GM19397 (cell line): Measurements from ENCODE around the gene ENPP6.

Experiments
- ATAC-seq: cut with Tn5 transposase; IDR thresholded peaks from one replicate; pipeline ENCODE4 v1.9.1; 2021; ENCODE audit warnings: mild to moderate bottlenecking, moderate library complexity; ENCODE audit not compliant: unreplicated experiment

ENPP6 gene

GRCh38 chr4:184217634-184218033 is at the start of gene ENPP6:
Gene ENPP6 (minus strand): TSS chr4:184217873. CDS start chr4:184217819, 54 bp downstream.
- no peak for ATAC-seq

- ATAC-seq = no peak
These were observed 49.5 kb upstream of the ENPP6 start for GRCh38 chr4:184267206-184267608.

- ATAC-seq = no peak
These were observed 48.1 kb upstream of the ENPP6 start for GRCh38 chr4:184265546-184266351.

- ATAC-seq = no peak
These were observed 46.4 kb upstream of the ENPP6 start for GRCh38 chr4:184263910-184264732.

GRCh38 chr4:184263461-184263860 is 45.8 kb upstream of the ENPP6 start:
- ATAC-seq = no peak

GRCh38 chr4:184262901-184263300 is 45.2 kb upstream of the ENPP6 start:
- ATAC-seq = no peak

- no peak for ATAC-seq
These were observed 43.6 kb upstream of the ENPP6 start for GRCh38 chr4:184261246-184261645.

- no peak for ATAC-seq
These were observed 42.2 kb upstream of the ENPP6 start for GRCh38 chr4:184259866-184260265.

GRCh38 chr4:184259081-184259480 is 41.4 kb upstream of the ENPP6 start:
- no peak for ATAC-seq

- ATAC-seq = no peak
These were observed 38.4 kb upstream of the ENPP6 start for GRCh38 chr4:184255871-184256642.

GRCh38 chr4:184255361-184255760 is 37.7 kb upstream of the ENPP6 start:
- no peak for ATAC-seq

- no peak for ATAC-seq
These were observed 35.4 kb upstream of the ENPP6 start for GRCh38 chr4:184253072-184253420.

GRCh38 chr4:184252136-184253071 is 34.7 kb upstream of the ENPP6 start:
- ATAC-seq = no peak

GRCh38 chr4:184251670-184251980 is 34.0 kb upstream of the ENPP6 start:
- no peak for ATAC-seq

- no peak for ATAC-seq
These were observed 33.4 kb upstream of the ENPP6 start for GRCh38 chr4:184250795-184251669.

GRCh38 chr4:184248216-184248615 is 30.5 kb upstream of the ENPP6 start:
- ATAC-seq = no peak

GRCh38 chr4:184247421-184247820 is 29.7 kb upstream of the ENPP6 start:
- no peak for ATAC-seq

GRCh38 chr4:184246426-184246825 is 28.8 kb upstream of the ENPP6 start:
- no peak for ATAC-seq

- no peak for ATAC-seq
These were observed 20.5 kb upstream of the ENPP6 start for GRCh38 chr4:184238072-184238745.
